GM19463 (cell line): ENCODE results near the gene TIMM17A.

Source experiments
- ATAC-seq: cut with Tn5 transposase; IDR thresholded peaks from one replicate; pipeline ENCODE4 v1.9.1; 2021; ENCODE audit warnings: mild to moderate bottlenecking, moderate library complexity; ENCODE audit not compliant: unreplicated experiment

The TIMM17A gene

DNA sequence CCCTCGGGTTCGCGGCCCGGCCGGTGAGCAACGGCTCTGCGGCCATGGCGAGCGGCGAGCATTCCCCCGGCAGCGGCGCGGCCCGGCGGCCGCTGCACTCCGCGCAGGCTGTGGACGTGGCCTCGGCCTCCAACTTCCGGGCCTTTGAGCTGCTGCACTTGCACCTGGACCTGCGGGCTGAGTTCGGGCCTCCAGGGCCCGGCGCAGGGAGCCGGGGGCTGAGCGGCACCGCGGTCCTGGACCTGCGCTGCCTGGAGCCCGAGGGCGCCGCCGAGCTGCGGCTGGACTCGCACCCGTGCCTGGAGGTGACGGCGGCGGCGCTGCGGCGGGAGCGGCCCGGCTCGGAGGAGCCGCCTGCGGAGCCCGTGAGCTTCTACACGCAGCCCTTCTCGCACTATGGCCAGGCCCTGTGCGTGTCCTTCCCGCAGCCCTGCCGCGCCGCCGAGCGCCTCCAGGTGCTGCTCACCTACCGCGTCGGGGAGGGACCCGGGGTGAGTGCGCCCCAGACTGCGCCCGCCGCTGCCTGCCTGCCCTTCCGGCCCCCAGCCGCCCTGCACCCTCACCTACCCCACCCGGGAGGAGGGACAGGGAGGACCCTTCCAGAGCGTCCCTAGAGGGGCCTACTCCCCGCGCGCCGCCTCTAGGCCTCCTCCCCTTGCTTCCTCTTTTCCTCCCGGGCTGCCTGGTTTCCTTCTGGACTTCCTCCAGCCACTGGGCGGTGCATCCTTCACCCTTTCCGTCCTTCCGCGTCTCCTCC, 27.5 kb downstream of the TIMM17A start, which contains the start of gene RNPEP:
Gene RNPEP, plus strand, starts transcription at position 26 of the 757 bp plus-strand sequence. Its CDS starts 19 bp downstream, at position 45.
- peak; percentile 77 for ATAC-seq

GRCh38 chr1:201983380-201983805, 28.1 kb downstream of the TIMM17A start:
- ATAC-seq, result no peak

DNA sequence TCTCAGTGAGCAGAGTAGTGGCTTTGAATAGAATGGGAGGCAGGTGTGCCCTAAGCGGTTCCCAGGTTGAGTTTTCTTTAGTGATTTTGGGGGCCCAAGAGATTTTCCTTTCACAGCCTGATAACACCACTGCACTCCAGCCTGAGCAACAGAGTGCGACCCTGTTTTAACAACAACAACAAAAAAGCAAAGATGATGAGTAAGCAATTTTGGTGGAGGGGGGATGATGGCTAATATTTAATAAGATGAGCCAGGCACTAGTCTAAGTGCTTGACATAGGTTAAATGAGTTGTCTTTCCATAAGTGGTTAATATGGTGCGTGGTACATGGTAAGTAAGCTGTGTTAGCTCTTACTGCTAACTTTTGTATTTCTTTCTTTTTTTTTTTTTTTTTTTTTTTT, 29.1 kb downstream of the TIMM17A start:
- no peak for ATAC-seq

DNA sequence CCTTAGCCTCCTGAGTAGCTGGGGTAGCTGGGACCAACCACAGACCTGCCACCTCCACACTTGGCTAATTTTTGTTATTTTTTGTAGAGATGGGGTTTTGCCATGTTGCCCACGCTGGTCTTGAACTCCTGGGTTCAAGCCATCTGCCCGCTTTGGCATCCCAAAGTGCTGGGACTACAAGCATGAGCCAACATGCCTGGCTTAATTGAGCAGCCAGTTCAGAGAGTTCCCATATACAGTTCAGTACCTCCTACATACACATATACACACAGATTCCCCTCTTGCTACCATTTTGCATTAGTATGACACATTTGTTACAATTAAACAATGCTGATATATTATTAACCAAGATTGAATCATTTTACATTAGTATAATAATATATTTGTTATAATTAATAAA, 30.1 kb downstream of the TIMM17A start:
- ATAC-seq, result no peak

GRCh38 chr1:201988601-201989000, 33.3 kb downstream of the TIMM17A start:
- ATAC-seq, result no peak

DNA sequence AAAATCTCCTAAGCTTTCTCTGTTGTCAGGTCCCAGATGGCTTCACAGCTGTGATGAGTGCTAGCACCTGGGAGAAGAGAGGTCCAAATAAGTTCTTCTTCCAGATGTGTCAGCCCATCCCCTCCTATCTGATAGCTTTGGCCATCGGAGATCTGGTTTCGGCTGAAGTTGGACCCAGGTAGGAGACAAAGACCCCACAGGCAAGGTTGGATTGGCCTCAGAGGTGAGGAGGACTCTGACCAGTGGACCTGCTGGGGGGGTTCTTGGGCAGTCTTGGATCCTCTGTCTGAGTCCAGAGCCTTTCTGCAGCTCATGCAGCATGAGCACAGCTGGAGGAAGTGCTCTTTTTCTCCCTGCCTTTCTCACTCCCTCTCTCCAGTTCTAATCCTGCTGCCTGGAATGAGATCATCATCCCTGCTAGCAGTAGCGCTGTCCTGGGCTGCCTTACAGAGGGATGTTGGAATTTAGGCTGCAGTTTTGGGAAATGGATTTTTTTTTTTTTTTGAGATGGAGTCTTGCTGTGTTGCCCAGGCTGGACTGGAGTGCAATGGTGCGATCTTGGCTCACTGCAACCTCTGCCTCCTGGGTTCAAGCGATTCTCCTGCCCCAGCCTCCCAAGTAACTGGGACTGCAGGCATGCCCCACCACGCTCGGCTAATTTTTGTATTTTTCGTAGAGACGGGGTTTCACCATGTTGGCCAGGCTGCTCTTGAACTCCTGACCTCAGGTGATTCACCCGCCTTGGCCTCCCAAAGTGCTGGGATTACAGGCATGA, 34.2 kb downstream of the TIMM17A start:
- ATAC-seq, result no peak

DNA sequence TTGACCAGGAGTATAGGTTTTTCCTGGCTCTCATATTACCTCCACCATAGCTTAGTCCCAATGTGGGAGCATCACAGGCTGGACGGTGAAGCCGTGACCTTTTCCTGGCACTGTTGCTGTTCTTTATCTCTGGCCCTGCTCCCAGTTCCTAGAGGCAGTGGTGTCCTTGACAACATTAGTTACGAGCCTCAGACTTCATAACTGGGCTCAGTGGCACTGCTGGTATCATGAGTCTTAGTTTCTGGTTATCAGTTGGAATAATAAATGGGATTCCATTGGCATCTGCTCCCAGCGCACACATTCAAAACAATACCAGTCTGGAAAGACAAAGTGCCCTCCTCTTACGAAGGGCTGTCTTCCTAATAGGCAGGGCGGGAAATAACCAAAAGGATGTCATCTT, 35.1 kb downstream of the TIMM17A start:
- ATAC-seq, result no peak

GRCh38 chr1:201999625-202000238, 44.4 kb downstream of the TIMM17A start:
- ATAC-seq, result no peak

DNA sequence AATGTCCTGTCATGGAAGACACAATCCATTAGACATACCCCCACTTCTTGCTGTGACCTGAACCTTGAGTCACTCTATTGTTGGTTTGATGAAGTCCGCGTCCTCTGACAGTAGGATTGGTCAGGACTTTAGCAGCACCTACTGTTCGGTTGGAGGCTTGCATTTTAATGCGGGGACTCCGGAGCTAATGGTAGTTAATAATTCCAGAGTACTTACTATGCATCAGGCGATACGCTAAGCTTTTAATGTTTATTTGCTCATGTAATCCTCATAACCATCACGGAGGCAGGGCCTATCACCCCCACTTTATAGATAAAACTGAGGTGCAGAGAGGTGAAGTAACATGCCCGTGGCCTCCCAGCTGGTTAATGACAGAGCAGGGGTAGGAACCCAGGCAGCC, 47.2 kb downstream of the TIMM17A start:
- ATAC-seq, result no peak

GRCh38 chr1:202004711-202005110, 49.4 kb downstream of the TIMM17A start:
- no peak for ATAC-seq

- ATAC-seq, result no peak
Measured at GRCh38 chr1:202005958-202006357, 50.7 kb downstream of the TIMM17A start.

- no peak for ATAC-seq
Measured at GRCh38 chr1:202007304-202007703, 52.0 kb downstream of the TIMM17A start.

DNA sequence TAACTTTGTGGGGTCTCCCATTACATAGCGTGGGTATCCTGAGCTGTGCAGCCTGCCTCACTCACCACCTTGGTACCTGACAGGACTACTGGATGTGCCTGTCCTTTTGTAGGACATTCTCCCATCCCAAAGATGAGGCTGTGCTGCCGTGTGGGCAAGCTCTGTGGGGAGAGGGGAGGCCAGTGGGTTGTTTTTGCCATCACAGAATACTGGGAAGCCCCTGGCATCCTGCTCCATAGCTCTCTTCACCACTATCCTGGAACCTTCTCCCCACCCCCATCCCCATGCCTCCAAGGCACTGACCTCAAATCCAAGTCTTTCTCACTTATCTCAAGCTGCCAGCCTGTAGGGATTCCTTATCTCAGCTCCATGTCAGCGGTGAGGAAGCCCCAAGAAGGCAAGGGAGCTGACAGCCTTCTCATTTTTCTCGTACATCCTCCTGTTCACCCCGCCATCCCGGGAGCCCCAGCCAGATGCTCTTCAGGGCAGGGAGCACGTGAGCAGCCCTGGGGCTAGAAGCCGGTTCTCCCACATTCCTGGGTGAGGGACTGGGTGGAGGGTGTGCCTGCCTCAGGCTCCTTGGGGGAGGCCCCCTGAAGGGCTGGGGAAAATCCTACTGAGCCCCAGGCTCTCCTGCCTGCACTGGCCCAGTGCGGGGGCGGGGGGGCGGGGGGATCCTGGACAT, 52.6 kb downstream of the TIMM17A start:
- no peak for ATAC-seq

GRCh38 chr1:202009326-202010179, 54.2 kb downstream of the TIMM17A start:
- ATAC-seq, result no peak

GRCh38 chr1:202010180-202011015, 55.1 kb downstream of the TIMM17A start, which contains the start of gene ELF3:
ELF3 (plus strand) TSS chr1:202010587; CDS start chr1:202011137, 550 bp downstream.
- peak; percentile 98 for ATAC-seq

- no peak for ATAC-seq
Measured at GRCh38 chr1:202011994-202012393, 56.7 kb downstream of the TIMM17A start.

- ATAC-seq, result no peak
Measured at GRCh38 chr1:202012544-202013478, 57.5 kb downstream of the TIMM17A start.

DNA sequence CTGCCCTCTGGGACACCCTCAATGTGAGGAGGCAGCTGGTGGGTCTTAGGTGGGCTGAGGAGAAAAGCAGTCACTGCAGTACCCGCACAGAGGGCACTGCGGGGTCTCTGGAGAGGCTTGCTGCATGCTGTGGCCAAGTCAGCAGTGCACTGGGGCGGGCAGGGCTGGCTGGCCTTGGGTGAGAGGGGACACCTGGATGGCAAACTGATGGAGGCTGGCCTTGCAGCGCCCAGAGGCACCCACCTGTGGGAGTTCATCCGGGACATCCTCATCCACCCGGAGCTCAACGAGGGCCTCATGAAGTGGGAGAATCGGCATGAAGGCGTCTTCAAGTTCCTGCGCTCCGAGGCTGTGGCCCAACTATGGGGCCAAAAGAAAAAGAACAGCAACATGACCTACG, 58.3 kb downstream of the TIMM17A start:
- no peak for ATAC-seq
